ACC112 (cell line): ENCODE results near the gene GRID1.
"Not testable (repeated sequence)": the region's sequence is repeated elsewhere in the genome, so short reads cannot be mapped to it uniquely, and the experiment has no call there.

Experiments used
- H2AFZ ChIP-seq: fragments of 200-600 bp; sonication (generic); one replicate; pipeline ENCODE4 v1.6.0; 2017; ENCODE audit warnings: antibody characterized with exemption, low read length; ENCODE audit not compliant: unreplicated experiment
- H3K27ac ChIP-seq: fragments of 200-600 bp; sonication (generic); 2 replicates; pipeline ENCODE4 v1.5.1; 2014; ENCODE audit warnings: low read depth, mild to moderate bottlenecking, antibody characterized with exemption, low read length, moderate library complexity
- H3K27me3 ChIP-seq: fragments of 200-600 bp; sonication (generic); 2 replicates; pipeline ENCODE4 v1.6.1; 2014; ENCODE audit warnings: mild to moderate bottlenecking, antibody characterized with exemption, low read length, moderate library complexity, mixed read lengths; ENCODE audit not compliant: insufficient read depth
- H3K36me3 ChIP-seq: fragments of 200-600 bp; sonication (generic); 2 replicates; pipeline ENCODE4 v1.6.1; 2016; ENCODE audit warnings: mild to moderate bottlenecking, antibody characterized with exemption, low read length, moderate library complexity, mixed read lengths; ENCODE audit not compliant: insufficient read depth
- H3K4me1 ChIP-seq: fragments of 200-600 bp; sonication (generic); one replicate; pipeline ENCODE4 v1.6.1; 2016; ENCODE audit warnings: low read length, mixed read lengths; ENCODE audit not compliant: insufficient read depth, unreplicated experiment, control insufficient read depth
- H3K4me3 ChIP-seq: fragments of 200-600 bp; sonication (generic); 2 replicates; pipeline ENCODE4 v1.5.1; 2014; ENCODE audit warnings: mild to moderate bottlenecking, low read depth, low read length
- H3K79me2 ChIP-seq: fragments of 200-600 bp; sonication (generic); one replicate; pipeline ENCODE4 v1.6.0; 2016; ENCODE audit warnings: low read length; ENCODE audit not compliant: control insufficient read depth, unreplicated experiment, insufficient read depth

The GRID1 gene

DNA sequence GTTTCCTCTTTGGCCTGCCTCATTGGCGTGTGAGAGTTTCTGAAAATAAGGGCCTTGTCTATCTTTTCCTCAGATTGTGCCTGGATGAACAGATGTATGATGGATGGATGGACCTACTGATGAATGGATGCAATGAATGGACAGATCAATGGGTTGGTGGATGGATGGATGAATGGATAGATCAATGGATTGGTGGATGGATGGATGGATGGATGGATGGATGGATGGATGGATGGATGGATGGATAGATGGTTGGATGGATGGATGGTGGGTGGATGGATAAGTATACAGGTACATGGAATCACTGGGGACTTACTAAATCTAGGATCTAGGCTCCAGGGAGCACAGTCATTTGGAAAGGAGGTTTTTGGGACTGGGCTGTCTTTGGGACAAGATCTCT, 331.9 kb downstream of the GRID1 start:
- Histone ChIP-seq H3K27me3 (no peaks in the 10 kb centered on the region), H3K4me1 (no peaks in the 10 kb centered on the region)

DNA sequence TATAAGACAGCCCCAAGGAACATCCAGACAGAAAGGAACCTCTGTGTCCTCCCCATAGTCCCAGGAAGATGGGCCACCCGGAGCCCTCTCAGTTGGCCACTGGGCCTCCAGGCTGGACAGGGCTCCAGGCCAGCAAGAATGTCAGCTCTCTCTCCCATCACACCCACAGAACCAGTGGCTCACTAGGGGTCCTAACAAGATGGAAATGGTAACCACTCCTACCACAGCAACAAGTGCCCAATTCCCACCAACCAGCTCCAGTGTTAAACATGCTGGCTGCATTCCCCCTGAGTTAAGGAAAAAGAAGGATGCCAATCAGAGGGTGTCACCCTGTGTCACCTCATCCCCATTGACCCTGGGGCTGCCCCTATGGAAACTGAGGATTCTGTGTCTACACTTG, 333.0 kb downstream of the GRID1 start:
- H3K4me3 ChIP-seq = no peak overlapping the region
- H3K79me2 ChIP-seq = no peaks in the 10 kb centered on the region
- no peaks in the 10 kb centered on the region for H3K36me3 ChIP-seq

More for the DNA sequence above, 331.9 kb downstream of the GRID1 start:
- Histone ChIP-seq H3K27ac (no peak overlapping the region), H3K36me3 (no peaks in the 10 kb centered on the region), H2AFZ (no peak overlapping the region), H3K79me2 (no peaks in the 10 kb centered on the region), H3K4me3 (no peak overlapping the region)

DNA sequence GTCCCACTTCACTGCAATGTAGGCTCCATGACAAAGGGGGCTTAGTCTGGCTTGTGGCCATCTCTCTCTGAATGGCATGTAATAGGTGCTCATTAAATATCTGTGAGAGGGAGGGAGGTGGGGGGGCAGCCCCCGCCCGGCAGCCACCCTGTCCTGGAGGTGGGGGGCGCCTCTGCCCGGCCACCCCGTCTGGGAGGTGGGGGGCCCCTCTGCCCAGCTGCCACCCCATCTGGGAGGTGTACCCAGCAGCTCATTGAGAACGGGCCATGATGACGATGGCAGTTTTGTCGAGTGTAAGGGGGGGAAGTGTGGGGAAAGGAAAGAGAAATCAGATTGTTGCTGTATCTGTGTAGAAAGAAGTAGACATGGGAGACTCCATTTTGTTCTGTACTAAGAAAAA, 334.5 kb downstream of the GRID1 start:
- not testable (repeated sequence) for H3K4me1 ChIP-seq, H3K27ac ChIP-seq, H3K4me3 ChIP-seq, H3K79me2 ChIP-seq, H3K27me3 ChIP-seq, H2AFZ ChIP-seq, H3K36me3 ChIP-seq

More for the DNA sequence above, 333.0 kb downstream of the GRID1 start:
- Histone ChIP-seq H3K4me1 (no peaks in the 10 kb centered on the region), H3K27me3 (no peaks in the 10 kb centered on the region), H2AFZ (no peak overlapping the region), H3K27ac (no peak overlapping the region)

DNA sequence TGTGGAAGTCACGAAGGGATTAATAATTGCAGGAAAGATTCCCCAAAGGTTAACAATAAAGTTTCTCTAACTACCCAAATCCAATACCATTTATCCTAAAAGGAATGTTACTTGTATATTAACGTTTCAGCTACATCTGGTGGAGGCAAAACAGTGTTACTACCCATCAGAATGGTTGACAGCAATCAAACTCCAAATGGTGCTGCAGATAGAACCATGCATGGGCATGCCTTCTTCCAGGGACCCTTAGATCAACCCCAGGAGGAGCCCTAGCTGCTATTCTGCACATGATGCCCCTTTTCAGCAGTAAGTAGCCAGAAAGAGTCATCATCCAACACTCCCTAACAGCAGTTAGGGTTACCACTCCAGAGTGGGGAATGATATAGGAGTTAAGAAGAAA, 336.3 kb downstream of the GRID1 start:
- H3K4me3 ChIP-seq = no peak overlapping the region

DNA sequence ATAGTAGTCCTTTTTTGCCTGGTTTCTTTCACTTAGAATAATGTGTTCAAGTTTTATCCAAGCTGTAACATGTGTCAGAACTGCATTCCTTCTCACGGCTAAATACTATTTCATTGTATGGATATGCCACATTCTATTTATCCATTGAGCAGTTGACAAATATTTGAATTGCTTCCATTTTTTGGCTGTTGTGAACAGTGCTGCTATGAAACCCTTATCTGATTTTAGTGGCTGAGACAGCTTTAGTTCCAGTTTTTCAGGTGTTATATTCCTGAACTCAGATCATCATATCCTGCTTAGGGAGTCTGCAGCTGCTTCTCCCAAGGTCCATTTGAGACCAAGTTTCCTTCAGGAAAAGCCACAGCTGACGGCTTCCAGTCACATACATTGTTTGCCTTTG, 339.2 kb downstream of the GRID1 start:
- H3K27me3 ChIP-seq = no peaks in the 10 kb centered on the region
- H3K27ac ChIP-seq = no peak overlapping the region
- H3K4me3 ChIP-seq = no peak overlapping the region
- H3K4me1 ChIP-seq = no peaks in the 10 kb centered on the region
- H3K36me3 ChIP-seq = no peaks in the 10 kb centered on the region
- no peaks in the 10 kb centered on the region for H3K79me2 ChIP-seq
- no peak overlapping the region for H2AFZ ChIP-seq

More for the DNA sequence above, 336.3 kb downstream of the GRID1 start:
- H3K79me2 ChIP-seq = no peaks in the 10 kb centered on the region
- no peaks in the 10 kb centered on the region for H3K27me3 ChIP-seq
- H3K4me1 ChIP-seq = no peaks in the 10 kb centered on the region
- no peak overlapping the region for H3K27ac ChIP-seq
- no peaks in the 10 kb centered on the region for H3K36me3 ChIP-seq
- no peak overlapping the region for H2AFZ ChIP-seq

DNA sequence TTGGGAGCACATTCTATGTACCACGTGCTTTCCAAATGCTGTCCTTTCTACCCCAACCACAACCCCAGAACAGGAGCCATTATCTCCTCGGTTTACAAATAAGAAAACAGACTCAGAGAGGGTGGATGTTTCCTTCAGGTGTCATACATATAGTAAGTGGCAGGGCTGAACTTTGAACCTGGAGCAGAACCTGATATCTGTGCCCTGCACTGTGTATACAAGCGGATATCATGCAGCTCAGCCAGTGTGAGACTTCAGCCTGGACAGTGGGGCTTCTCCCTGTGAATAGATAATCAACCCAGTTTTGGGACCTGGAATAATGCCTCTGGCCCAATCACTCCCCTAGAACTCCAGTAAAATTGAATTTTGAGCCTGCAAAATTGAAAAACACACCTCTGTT, 341.1 kb downstream of the GRID1 start:
- Histone ChIP-seq H3K4me1 (no peaks in the 10 kb centered on the region), H3K36me3 (no peaks in the 10 kb centered on the region), H3K27ac (no peak overlapping the region), H3K4me3 (no peak overlapping the region), H2AFZ (no peak overlapping the region), H3K79me2 (no peaks in the 10 kb centered on the region), H3K27me3 (no peaks in the 10 kb centered on the region)

DNA sequence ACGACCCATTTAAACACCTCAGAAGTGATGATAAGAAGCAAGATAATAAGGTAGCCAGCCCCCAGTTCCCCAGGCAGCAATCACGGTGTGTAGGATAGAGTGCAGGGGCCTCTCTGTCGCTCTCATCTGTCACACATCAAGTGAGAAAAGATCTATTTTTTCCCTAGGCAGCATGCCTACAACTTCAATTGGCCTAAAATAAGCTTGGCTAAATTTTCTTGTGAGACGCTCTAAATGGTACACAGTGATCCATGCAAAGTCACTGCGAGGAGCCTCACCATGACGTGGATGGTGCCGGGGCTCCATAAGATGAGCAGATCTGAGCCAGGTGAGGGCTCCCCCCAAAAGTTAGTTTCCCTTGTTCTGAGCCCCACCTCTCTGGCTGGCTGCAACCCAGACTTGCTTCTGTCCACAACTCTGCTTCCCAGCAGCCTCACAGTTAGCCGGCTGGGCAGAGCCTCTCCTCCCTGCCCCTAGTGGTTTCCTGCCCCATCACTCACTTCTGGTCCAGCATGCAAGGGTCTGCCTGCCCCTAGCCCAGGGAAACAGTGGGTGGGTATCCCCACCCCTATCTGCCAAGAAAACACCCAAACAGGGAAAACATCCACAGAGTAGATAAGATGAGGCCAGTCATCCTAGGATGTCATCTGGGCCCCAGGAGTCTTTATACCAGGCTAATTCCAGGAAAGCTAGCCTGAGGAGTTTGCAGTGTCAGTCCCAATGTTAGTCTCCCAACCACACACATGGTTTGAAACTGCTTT, 342.1 kb downstream of the GRID1 start:
- no peaks in the 10 kb centered on the region for H3K79me2 ChIP-seq
- H3K4me3 ChIP-seq = no peak overlapping the region
- no peak overlapping the region for H3K27ac ChIP-seq
- no peaks in the 10 kb centered on the region for H3K36me3 ChIP-seq
- H2AFZ ChIP-seq = no peak overlapping the region
- H3K27me3 ChIP-seq = no peaks in the 10 kb centered on the region
- no peaks in the 10 kb centered on the region for H3K4me1 ChIP-seq

DNA sequence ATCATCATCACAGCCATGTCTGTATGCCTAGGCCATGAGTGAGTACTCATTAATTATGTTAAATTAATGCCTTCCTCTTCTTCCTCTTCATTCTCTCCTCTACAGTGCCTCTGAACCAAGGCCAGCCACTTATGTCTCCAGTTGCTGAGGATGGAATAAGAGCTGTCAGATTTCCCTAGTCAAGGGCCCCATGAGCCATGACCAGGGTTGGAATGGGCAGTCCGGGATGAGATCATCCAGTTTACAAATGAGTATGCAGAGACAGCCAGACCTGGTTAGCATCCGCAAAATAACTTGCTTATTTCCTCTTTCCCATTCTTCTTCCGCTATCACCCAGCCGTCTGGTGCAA, 342.7 kb downstream of the GRID1 start:
- H3K36me3 ChIP-seq = no peaks in the 10 kb centered on the region
- H2AFZ ChIP-seq = no peak overlapping the region
- no peaks in the 10 kb centered on the region for H3K4me1 ChIP-seq
- H3K4me3 ChIP-seq = no peak overlapping the region
- no peaks in the 10 kb centered on the region for H3K27me3 ChIP-seq
- no peaks in the 10 kb centered on the region for H3K79me2 ChIP-seq
- H3K27ac ChIP-seq = no peak overlapping the region

DNA sequence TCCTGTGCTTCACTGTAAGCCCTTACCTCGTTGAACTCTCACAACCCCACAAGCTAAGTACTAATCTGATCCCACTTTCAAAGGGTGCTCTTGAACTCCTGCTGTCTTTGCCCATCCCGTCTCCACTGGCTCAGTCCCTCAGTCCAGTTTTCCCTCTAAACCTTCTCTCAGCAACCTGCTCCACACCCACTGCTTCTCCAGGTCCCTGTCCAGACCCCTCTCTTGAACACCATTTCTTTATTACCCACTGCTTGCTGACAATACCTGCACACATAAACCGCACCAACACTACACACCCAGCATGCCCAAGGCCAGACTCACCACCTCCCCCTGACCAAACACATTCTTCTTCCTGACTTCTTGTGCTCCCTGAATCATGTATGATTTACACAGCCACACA, 343.3 kb downstream of the GRID1 start:
- Histone ChIP-seq H3K36me3 (no peaks in the 10 kb centered on the region), H3K4me1 (no peaks in the 10 kb centered on the region), H3K27me3 (no peaks in the 10 kb centered on the region), H2AFZ (no peak overlapping the region), H3K27ac (no peak overlapping the region), H3K4me3 (no peak overlapping the region), H3K79me2 (no peaks in the 10 kb centered on the region)

DNA sequence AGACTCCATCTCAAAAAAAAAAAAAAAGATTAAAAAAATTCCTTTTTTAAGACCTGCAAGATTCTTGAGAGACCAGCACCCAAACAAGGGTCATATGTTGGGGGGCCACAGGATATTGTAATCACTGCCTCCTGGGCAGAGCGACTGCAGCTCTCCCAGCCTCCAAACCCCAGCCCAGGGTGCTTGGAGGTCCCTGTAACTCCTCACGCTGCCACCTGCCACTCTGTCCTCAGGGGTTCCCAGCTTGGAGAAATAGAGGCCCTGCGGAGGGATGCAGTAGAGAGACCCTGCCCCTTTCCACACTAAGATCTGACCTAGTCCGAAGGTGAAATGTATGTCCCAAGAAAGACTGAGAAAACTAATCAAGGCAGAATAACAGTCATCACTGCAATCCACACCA, 343.7 kb downstream of the GRID1 start:
- Histone ChIP-seq H3K4me3 (no peak overlapping the region), H3K4me1 (no peaks in the 10 kb centered on the region), H3K27me3 (no peaks in the 10 kb centered on the region), H3K36me3 (no peaks in the 10 kb centered on the region), H2AFZ (no peak overlapping the region), H3K27ac (no peak overlapping the region), H3K79me2 (no peaks in the 10 kb centered on the region)

DNA sequence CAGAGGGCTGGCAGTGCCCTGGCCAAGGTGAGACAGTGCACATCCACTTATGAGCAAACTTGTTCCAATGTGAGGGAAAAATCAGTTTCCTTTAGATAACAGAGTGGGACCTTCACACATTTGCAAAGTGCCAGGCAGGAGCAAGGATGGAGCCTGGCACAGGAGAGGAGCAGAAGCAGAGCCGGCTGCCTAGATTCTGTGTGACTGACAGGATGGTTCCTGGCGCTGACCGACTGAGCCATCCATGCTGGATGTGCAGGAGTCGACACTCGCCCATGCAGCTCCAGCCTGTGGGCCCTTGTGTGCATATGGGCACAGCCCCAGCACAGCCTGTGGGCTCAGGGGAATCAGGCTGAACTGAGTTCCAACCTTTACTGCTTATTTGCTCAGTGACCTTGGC, 346.5 kb downstream of the GRID1 start:
- Histone ChIP-seq H3K4me3 (no peak overlapping the region), H3K4me1 (no peaks in the 10 kb centered on the region), H3K79me2 (no peaks in the 10 kb centered on the region), H3K27ac (no peak overlapping the region), H3K36me3 (no peaks in the 10 kb centered on the region), H3K27me3 (no peaks in the 10 kb centered on the region), H2AFZ (no peak overlapping the region)
